ENCODE measurements around the gene SHMT2. TPM values are rescaled to one million over a fixed set of nuclear protein-coding genes. Genes with fewer than 3 reads are reported as not detected.

The SHMT2 gene
- total and polyA plus RNA-seq, 2 of the 13 experiments (the other 11 are each of a cell fraction or from before 2014, with no cell fraction given): 181 to 393 TPM

DNA sequence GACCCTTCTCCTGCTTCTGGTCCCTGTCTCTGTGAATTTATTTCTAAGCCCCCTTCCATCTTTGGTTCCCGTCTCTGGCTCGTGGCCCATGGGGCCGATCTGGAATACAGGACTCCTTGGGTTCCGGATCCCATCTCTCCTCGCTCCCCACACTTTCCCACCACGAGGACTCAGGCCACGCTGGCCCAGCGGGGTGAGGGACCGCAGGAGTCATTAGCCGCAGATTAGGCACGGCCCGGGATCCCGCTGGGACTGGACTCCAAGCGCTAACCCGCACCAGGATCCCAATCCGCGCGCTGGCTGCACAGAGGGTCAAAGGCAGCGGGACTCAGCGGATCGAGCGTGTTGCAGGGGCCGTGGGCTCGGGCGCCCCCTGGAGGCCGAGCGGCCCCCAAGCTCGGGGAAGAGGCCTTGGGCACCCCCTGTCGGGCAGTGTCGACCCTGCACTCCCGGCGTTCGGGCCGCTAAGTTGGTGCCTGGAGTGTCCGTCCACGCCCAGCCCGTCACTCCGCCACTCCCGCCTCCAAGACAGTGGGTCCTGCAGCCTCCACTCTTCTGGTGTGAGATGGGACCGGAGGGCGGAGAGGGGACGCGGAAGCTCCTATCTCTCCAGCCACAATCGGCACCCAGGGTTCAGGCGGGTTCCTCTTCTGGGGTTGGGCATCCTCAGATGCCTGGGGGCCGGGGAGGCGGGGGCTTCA is 9.5 kb downstream of the SHMT2 start (continued):
- TF ChIP-seq ZNF710 (CRISPR knock-in tag; IDR thresholded peaks at IDR 0.05; ENCODE audit: borderline replicate concordance): peak; percentile 84
- peak; percentile 60; the same call in 1 of the 2 replicates for TF ChIP-seq ATF7-NPFF (CRISPR knock-in tag; IDR thresholded peaks at IDR 0.05; ENCODE audit: low read depth)
- 0 out of 2 replicates have a peak, but pooled peaks have one; percentile 49 for TF ChIP-seq ZNF441 (CRISPR knock-in tag; IDR thresholded peaks at IDR 0.05; ENCODE audit: borderline replicate concordance)
- peak; percentile 77; the same call in 1 of the 2 replicates for TF ChIP-seq ARID4A (CRISPR knock-in tag; IDR thresholded peaks at IDR 0.05; ENCODE audit: borderline replicate concordance)
- peak; percentile 64 for TF ChIP-seq HNRNPLL (IDR thresholded peaks at IDR 0.05; ENCODE audit: low read depth, low read length, poor library complexity, severe bottlenecking)
- TF ChIP-seq GATAD1 (CRISPR knock-in tag; IDR thresholded peaks at IDR 0.05): peak; percentile 62; the same call in 1 of the 2 replicates
- TF ChIP-seq ZNF264 (CRISPR knock-in tag; IDR thresholded peaks at IDR 0.05): no peak
- peak; percentile 42; the same call in 1 of the 2 replicates for TF ChIP-seq POLR2G (IDR thresholded peaks at IDR 0.05; ENCODE audit: low read depth, low read length)
- TF ChIP-seq, protein P1, sequence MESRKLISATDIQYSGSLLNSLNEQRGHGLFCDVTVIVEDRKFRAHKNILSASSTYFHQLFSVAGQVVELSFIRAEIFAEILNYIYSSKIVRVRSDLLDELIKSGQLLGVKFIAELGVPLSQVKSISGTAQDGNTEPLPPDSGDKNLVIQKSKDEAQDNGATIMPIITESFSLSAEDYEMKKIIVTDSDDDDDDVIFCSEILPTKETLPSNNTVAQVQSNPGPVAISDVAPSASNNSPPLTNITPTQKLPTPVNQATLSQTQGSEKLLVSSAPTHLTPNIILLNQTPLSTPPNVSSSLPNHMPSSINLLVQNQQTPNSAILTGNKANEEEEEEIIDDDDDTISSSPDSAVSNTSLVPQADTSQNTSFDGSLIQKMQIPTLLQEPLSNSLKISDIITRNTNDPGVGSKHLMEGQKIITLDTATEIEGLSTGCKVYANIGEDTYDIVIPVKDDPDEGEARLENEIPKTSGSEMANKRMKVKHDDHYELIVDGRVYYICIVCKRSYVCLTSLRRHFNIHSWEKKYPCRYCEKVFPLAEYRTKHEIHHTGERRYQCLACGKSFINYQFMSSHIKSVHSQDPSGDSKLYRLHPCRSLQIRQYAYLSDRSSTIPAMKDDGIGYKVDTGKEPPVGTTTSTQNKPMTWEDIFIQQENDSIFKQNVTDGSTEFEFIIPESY (CRISPR knock-in tag; IDR thresholded peaks at IDR 0.05): peak; percentile 91
- TF ChIP-seq GABPB1 (CRISPR knock-in tag; IDR thresholded peaks at IDR 0.05): peak; percentile 78; the same call in 1 of the 2 replicates
- no peak for TF ChIP-seq NFE2 (CRISPR knock-in tag; IDR thresholded peaks at IDR 0.05)
- TF ChIP-seq MLX (CRISPR knock-in tag; IDR thresholded peaks at IDR 0.05): 0 out of 2 replicates have a peak, but pooled peaks have one; percentile 3
- TF ChIP-seq ZNF570 (CRISPR knock-in tag; IDR thresholded peaks at IDR 0.05; ENCODE audit: borderline replicate concordance): no peak
- no peak for TF ChIP-seq ZNF891 (CRISPR knock-in tag; IDR thresholded peaks at IDR 0.05)
- TF ChIP-seq, protein P2, sequence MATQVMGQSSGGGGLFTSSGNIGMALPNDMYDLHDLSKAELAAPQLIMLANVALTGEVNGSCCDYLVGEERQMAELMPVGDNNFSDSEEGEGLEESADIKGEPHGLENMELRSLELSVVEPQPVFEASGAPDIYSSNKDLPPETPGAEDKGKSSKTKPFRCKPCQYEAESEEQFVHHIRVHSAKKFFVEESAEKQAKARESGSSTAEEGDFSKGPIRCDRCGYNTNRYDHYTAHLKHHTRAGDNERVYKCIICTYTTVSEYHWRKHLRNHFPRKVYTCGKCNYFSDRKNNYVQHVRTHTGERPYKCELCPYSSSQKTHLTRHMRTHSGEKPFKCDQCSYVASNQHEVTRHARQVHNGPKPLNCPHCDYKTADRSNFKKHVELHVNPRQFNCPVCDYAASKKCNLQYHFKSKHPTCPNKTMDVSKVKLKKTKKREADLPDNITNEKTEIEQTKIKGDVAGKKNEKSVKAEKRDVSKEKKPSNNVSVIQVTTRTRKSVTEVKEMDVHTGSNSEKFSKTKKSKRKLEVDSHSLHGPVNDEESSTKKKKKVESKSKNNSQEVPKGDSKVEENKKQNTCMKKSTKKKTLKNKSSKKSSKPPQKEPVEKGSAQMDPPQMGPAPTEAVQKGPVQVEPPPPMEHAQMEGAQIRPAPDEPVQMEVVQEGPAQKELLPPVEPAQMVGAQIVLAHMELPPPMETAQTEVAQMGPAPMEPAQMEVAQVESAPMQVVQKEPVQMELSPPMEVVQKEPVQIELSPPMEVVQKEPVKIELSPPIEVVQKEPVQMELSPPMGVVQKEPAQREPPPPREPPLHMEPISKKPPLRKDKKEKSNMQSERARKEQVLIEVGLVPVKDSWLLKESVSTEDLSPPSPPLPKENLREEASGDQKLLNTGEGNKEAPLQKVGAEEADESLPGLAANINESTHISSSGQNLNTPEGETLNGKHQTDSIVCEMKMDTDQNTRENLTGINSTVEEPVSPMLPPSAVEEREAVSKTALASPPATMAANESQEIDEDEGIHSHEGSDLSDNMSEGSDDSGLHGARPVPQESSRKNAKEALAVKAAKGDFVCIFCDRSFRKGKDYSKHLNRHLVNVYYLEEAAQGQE (IDR thresholded peaks at IDR 0.05; ENCODE audit: borderline replicate concordance in 1 of 2, low read depth in 1 of 2, low read length in 2 of 2): no peak

Data from HepG2 (cell line).